Measurements from ENCODE around the gene SYT6. TPM values are rescaled to one million over a fixed set of nuclear protein-coding genes. Genes with fewer than 3 reads are reported as not detected.

The SYT6 gene
- total RNA-seq, 1 experiment from 2014 or later: 77.2 TPM

DNA sequence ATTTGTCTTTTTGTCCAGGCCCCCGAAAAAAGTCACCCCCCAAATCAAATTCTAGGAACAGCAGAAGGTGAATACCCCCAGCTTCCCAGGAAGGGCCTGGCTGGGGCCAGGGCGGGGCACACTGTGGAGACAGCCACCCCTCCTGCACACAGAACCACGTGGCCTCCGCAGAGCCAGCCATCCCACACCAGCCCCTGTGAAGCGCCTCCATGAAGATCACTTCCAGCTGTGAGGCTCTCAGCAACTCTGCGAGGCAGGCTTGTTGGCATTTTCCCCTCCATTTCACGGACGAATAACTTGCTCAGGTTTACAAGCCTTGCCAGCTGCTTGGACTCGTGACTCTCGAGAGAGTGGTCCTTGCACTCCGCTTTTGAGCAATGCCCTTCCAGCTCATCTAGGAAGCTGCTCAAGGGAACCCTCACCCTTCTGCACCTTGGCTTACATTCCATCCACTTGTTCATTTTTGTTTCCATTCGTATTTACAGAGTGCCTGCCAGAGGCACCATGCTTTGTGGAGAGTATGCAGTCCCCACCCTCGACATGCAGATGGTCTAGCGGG is 48.2 kb downstream of the SYT6 start:
- no peak overlapping the region for H2BK15ac ChIP-seq (ENCODE audit: low read depth, low read length)
- H3K56ac ChIP-seq (ENCODE audit: insufficient read length, low read depth, low read length): no peak overlapping the region
- H3K79me1 ChIP-seq (ENCODE audit: insufficient read depth, low read depth, low read length, poor library complexity, severe bottlenecking): no peaks in the 10 kb centered on the region
- no peaks in the 10 kb centered on the region for H3K9me3 Mint-ChIP-seq
- H3K18ac ChIP-seq (ENCODE audit: insufficient read length, low read depth, low read length): no peak overlapping the region
- no peak overlapping the region for H3K4me2 ChIP-seq (ENCODE audit: insufficient read depth, insufficient read length, low read length)
- peaks cover 3% of the 10 kb centered on the region; the same call in 1 of the 2 replicates for H3K27me3 Mint-ChIP-seq (ENCODE audit: low read depth)
- no peak overlapping the region for H2BK12ac ChIP-seq (ENCODE audit: insufficient read length, low read depth, low read length)
- TF ChIP-seq CTCF (conservative IDR thresholded peaks at IDR 0.05): no peak
- DNase-seq: no peak
- H3K27me3 ChIP-seq (ENCODE audit: insufficient read depth, low read length): no peaks in the 10 kb centered on the region
- H3K4me3 Mint-ChIP-seq: no peak overlapping the region; a peak in 1 of 5 replicates
- H3K27ac ChIP-seq (ENCODE audit: insufficient read length, low read depth, low read length): no peak overlapping the region
- H2AK5ac ChIP-seq (ENCODE audit: insufficient read length, low read length): no peak overlapping the region
- peaks cover 44 to 47% of the 10 kb centered on the region in 2 experiments for H3K4me1 Mint-ChIP-seq
- no peaks in the 10 kb centered on the region for H3K9me3 ChIP-seq (ENCODE audit: control insufficient read depth, low read depth, low read length)
- H4K20me1 ChIP-seq (ENCODE audit: control insufficient read depth, insufficient read depth, insufficient read length): no peaks in the 10 kb centered on the region
- H3K79me2 ChIP-seq (ENCODE audit: insufficient read depth, low read length): no peaks in the 10 kb centered on the region
- H3K36me3 Mint-ChIP-seq (ENCODE audit: insufficient read depth in 1 of 3, low read depth in 3 of 3): peaks cover 27 to 89% (median 84%) of the 10 kb centered on the region in 3 experiments
- peak overlapping the region; percentile 9 to 85 (median 61); a peak in 4 of 7 replicates for H3K27ac Mint-ChIP-seq
- H4K91ac ChIP-seq (ENCODE audit: insufficient read length, low read depth, low read length): no peak overlapping the region
- H3K14ac ChIP-seq (ENCODE audit: insufficient read depth, low read length): no peak overlapping the region
- no peak overlapping the region for H2AFZ ChIP-seq (ENCODE audit: low read length)
- no peak overlapping the region for H3K23ac ChIP-seq (ENCODE audit: insufficient read length, low read depth, low read length)
- no peak overlapping the region for H4K8ac ChIP-seq (replicated peaks; ENCODE audit: insufficient read length, low read depth, low read length)
- no peak overlapping the region for H3K4ac ChIP-seq (ENCODE audit: low read depth, low read length)
- no peak overlapping the region for H2BK120ac ChIP-seq (ENCODE audit: low read depth, low read length, poor library complexity, severe bottlenecking)
- H4K5ac ChIP-seq (ENCODE audit: insufficient read length, low read depth, low read length): no peak overlapping the region
- no peak overlapping the region for H3K9ac ChIP-seq (ENCODE audit: extremely low read depth, insufficient read length, low read length)
- H2BK20ac ChIP-seq (ENCODE audit: low read depth, low read length, poor library complexity, severe bottlenecking): no peak overlapping the region
- peaks cover 5% of the 10 kb centered on the region; the same call in 1 of the 2 replicates for H3K4me1 ChIP-seq (ENCODE audit: insufficient read depth, low read length)
- H3T11ph ChIP-seq (ENCODE audit: low read length): no peak overlapping the region
- WGBS (ENCODE audit: extremely low coverage, insufficient read length, low lambda C conversion rate): no CpG with 5 or more reads among the region's 14 CpGs
- H3K23me2 ChIP-seq (ENCODE audit: insufficient read length, low read depth, low read length, poor library complexity, severe bottlenecking): no peaks in the 10 kb centered on the region
- H2BK5ac ChIP-seq (ENCODE audit: insufficient read length, low read length): no peak overlapping the region
